NCI-H446 (cell line): ENCODE measurements around the gene LGI4.
"Not testable (repeated sequence)": the region's sequence is repeated elsewhere in the genome, so short reads cannot be mapped to it uniquely, and the experiment has no call there.

Experiments used
- DNase-seq, 2 experiments: peaks; one replicate each; lab custom pipeline; 2025; lab: John Stamatoyannopoulos, UW

The LGI4 gene

DNA sequence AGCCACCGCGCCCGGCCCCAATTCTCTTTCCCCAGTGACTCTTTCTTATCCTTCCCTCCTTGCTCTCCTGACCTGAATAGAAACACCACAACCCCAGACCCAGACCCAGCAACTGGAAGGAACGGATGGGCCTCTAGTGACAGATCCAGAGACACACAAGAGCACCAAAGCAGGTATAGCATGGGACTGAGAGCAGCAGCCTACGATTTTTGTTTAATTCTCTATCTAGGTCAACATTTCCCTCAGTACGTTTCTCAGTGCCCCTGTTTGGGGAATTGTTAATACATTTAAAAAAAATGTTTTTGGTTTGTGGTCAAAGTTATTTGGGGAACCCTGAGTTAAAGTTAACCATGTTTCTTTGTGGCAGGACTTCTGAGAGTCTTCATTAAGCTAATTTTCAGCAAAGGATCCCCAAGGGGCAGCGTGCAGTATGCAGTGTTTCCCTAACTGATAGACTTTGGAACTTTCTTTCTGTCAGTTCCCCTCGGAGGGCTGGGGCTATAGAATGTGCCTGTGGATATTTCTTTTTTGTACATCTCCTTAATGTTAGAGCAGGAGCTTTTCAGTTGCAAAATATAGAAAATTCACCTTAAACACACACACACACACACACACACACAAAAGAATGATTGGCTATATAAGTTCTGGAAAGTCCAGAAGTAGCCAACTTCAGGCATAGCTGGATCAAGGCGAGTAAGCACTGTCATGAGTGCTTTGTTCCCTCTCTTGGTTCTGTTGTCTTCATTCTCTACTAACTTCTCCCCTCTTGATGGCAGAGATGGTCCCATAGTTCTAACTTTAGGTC, 26.0 kb upstream of the LGI4 start:
- DNase-seq, result no peak

DNA sequence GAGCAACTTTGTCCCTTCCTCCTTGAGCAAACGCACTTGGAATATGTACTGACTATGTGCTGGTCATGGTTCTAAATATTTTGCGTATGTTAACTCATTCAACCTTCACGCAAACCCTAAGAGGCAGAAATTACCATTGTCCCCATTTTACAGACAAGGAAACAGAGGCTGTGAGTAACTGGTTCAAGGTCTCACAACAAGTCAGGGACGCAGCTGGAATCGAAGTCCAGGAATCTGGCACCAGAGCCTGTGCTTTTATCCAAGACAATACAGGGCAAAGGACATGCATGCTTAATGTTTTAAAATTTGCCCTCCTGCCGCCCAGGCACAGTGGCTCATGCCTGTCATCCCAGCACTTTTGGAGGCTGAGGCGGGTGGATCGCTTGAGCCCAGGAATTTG, 24.7 kb upstream of the LGI4 start:
- DNase-seq, result no peak

DNA sequence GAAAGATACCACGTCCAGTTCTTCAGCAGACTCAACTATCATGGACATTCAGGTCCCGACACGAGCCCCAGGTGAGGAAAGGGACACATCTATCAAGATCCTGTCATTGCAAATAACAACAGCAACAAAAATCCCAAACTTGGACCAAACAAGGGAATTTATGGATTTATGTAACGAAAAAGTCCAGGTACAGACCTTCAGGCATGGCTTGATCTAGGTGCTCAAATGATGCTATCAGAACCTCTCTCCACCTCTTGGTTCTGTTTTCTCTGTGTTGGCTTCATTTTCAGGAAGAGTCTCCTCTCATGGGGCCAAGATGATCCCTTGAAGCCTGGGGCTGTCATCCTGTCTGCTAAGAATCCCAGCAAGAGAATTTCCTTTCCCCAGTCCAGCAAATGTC, 22.6 kb upstream of the LGI4 start:
- no peak for DNase-seq

DNA sequence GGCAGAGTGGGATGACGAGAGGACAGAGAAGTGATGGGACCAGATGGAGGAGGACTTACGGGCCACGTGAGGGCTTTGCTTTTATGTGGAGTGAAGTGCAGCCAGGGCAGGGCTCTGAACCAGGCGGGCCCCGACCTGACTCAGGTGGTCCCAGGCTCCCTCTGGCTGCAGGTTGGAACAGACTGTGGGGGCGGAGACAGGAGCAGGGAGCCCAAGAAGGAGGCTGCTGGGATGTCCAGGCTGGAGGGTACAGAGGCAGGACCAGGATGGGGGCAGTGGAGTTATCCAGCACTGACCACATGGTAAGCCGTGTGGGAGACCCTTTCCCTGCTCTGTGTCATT, 21.8 kb upstream of the LGI4 start:
- no peak for DNase-seq

DNA sequence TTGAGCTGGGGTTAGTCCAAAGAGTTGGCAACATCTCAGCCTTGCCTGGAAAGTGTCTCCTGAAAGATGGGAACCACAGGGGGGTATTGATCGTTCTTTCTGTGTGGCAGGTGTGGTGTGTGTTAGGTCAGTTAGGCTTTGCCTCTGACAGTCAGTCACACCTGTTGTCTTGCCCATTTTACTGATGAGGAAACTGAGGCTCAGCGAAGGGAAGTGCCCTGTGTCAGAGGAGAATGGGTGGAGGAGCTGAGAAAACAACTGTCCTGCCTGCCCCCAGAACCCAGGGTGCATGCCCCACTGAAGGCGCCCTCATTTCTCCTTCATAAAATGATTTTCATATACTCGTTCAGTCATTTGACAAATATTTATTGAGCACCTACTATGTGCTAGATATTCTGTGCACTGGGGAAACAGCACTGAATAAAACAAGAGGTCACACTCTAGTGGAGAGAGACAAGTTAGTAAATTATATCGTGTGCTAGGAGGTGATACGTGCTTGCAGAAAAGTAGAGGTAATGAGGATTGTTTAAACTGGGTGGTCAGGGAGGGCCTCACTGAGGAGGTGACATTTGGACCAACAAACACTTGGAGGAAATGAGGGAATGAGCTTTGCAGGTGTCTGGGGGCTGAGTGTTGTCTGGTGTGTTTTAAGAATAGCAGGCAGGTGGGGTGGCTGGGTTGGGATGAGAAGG, 21.3 kb upstream of the LGI4 start:
- no peak for DNase-seq

DNA sequence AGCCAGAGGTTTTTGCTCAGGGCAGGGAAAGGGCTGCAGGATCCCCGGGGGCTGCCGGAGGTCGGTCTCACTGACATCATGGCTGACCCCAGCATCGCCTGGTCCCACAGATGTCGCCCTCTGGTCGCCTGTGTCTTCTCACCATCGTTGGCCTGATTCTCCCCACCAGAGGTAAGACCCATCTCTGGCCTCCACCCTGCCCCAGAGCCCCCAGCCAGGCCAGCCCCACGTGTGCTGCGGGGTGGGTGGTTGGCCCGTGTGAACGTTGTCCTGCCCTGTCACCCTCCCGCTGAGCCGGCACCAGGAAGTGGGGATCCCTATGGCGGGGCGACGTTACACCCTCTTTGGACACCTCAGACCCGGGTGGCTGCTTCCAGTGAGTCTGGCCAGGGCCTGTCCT, 20.6 kb upstream of the LGI4 start:
- no peak for DNase-seq

DNA sequence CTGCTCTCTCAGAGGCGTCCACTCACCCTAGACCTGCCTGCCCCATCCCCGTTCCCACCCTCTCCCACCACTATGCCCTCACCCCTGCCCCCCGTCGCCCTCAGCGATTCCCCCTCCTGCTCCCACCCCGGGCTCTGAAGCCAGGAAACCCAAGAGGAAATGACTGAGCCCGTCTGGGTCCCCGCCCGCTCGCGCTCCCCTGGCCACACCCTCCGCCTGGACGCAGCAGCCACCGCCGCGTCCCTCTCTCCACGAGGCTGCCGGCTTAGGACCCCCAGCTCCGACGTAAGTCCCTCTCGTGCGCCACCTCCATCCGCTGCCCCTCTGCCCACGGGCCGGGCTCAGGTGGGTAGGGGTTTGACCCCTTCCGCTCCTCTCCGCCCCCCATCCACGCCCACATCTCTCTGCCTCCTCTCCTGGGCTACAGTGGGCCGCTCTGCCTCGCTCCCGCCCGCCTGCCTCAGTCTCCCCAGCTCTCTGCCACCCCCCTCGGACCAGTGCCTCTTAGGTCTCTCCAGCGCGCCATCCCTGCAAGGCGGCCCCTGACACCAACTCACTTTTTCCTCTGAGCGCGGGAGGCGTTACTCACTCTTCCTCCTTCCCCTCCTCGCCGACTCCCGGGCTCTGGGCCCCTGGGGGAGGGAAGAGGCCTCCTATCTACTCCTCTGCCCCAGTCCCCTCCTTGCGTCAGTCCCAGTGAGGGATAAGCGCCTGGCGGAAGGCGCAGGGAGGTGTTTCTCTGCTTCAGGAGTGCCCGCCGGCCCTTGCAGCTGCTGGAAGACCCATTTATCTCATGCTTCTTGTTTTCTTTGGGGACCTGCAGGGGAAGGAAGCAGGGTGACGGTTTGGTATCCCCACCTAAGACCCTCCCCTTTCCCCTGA, 19.9 kb upstream of the LGI4 start, which contains the start of gene FXYD5:
FXYD5 (plus strand) TSS at position 211 of the 882 bp plus-strand sequence. CDS start 816 bp downstream, outside the sequence.
- DNase-seq, result no peak

DNA sequence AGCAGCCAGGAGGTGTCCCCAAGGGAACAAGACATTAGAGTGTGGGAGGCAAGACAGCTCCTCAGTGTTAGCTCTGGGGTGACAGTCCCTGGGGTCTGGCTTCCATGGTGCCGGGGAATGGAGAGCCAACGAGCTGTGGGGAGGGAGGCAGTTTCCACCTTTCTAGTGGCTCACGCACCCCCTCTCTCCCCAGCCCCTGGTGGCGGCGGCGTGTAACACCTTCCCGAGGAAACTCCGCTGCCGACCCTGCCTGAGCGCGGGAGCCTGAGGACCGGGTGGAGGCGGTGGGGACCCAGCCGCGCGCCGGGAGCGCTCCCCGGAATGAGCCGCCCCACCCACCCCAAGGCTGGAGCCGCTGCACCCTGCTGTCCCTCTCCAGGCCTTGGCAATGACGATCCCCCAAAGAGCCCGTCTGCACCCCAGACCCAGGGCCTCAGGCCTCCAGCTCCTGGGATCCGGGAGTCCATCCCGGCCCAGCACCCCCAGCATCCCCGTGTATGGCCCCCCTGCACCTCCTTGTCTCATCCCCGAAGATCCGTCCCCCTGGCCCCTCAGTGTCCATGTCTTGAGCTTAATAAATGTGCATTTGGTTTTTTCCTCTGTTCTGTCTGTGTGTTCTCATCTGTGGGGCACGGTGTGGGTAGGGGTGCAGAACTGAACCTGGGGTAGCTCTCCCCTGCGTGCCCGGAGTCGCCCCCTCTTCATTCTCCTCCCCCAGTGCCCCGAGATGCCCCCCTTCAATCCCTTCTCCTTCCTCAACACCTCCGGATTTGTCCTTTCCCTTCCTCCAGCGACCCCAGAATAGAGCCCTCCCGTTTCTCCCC, 19.1 kb upstream of the LGI4 start:
- no peak for DNase-seq

DNA sequence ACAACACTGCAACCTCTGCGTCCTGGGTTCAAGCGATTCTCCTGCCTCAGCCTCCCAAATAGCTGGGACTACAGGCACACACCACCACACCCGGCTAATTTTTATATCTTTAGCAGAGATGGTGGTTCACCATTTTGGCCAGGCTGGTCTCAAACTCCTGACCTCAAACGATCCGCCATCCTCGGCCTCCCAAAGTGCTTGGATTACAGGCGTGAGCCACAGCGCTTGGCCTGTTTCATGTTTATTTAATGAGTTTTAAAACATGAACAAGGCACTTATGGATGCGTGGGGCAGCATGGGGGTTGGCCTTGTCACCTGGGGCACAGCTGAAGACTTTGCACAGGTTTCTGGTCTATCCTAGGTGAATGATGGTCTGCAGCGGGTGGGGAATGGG, 18.3 kb upstream of the LGI4 start:
- not testable (repeated sequence) for DNase-seq

DNA sequence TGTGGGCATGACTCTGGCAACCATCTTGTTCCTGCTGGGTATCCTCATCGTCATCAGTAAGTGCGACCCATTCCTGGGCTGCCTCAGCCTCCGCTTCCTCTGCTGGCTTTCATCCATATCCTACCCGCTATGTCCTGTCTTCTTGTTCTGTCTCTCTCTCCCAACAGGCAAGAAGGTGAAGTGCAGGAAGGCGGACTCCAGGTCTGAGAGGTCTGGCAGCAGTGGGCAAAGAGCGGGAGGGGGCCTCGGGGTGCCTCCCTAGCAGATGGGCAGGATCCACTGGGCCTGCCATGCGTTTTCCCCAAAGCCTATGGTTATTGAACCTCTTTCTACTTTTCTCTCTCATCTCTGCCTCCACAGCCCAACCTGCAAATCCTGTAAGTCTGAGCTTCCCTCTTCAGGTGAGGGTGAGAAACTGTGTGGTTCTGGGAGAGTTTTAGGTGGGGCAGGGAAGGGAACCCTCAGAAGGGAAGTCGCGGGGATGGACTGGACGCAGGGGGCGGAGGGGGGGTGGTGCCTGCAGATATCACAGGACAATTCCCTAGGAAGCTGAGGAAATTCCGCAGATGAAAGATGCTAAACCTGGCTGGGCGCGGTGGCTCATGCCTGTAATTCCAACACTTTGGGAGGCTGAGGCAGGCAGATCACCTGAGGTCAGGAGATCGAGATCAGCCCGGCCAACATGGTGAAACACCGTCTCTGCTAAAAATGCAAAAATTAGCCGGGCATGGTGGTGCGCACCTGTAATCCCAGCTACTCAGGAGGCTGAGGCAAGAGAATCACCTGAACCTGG, 16.6 kb upstream of the LGI4 start:
- DNase-seq, result no peak

DNA sequence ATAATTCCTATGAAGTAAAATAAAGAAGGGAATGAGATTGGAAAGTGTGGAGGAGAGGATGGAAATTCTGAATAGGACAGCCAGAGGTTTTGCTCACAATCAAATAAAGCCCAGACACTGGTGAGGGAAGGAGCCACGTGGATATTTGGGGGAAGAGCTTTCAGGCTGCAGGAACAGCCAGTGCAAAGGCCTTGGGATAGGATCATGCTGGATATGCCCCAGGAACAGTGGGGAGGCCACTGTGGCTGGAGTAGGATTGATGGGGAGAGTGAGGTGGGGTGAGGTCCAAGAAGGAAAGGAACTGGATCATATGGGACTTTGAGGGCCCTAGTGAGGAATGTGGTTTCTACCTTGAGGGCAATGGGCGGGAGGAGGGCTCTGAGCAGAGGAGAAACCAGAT, 15.6 kb upstream of the LGI4 start:
- DNase-seq, result no peak

DNA sequence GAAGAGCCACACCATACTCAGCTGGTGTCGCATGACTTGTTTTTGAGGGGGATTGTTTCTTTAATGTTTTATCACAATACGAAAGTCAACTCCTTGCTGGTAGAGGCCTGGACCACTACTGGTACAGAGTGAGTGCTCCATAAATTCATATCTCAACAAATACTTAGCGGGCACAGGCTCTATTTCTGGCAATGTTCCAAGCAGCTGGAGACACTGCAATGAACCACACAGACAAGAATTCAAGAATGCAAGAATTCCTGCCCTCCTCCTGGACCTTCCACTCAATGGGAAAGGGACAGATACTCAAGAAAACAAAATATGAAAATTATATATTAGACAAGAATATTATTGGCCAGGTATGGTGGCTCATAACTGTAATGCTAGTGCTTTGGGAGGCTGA, 14.6 kb upstream of the LGI4 start:
- DNase-seq, result no peak

DNA sequence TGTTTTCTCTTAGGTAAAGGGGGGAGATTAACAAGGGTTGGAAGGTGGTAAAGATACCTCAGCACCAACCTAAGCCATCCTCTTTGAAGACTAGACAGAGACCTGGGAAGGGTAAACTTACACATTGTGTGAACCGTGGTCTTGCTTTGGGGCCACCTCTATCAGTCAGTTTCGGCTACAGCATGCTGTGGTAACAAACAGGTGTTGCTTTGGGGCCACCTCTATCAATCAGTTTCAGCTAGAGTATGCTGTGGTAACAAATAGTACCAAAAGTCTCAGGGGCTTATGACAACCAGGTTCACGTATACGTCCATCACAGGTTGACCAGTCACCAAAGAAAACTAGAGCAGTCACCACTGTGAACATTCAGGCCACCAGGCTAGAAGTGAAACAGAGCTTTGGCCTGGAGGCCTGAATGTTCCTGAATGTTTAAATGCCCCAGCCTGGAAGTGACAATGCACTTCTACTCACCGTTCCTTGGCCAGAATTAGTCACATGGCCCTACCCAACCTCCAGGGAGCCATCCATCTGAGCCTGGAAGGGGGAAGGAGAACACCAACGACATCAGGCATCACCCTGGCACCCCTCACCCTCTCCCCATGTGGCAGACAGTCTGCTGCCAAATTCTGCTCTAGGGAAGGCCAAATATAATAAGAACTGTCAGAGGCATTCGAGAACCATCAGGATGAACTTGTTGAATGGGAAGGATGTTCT, 12.0 kb upstream of the LGI4 start:
- no peak for DNase-seq

DNA sequence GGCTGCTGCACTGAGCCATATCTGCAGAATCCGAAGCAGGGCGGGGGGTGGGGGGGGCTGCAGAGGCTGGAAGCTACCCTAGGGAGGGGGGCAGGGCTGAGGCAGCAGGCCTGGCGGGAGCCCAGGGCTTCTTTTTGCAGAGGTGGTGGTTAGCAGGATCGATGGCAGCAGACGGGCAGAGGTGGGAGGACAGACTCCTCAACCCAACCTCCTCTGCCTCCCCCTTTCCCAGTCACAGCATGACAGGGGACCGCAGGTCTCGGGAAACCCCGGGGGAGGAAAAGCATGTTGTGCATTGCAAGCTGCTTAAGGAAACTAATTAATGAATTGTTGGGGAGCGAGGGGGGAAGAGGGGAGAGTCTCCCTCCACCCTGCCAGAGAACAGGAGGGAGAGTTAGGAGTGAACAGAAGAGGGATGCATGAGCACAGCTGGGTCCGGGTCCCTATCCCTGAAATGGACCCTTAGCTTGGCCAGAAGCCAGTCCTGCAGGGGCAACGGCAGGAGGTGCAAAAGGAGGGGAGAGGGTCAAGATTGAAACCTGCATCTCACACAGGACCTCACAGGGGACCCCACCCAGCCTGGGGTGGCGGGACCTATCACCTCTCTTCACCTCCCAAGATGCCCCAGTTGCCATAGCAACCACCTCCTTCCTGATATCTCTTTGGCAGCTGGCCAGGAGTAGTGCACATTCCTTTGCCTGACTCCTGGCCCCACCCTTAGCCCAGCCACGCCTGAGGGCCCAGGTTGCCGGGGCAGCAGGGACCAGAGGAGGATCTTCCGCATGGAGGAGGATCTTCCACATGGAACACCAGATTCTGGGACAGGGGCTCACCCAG, 10.0 kb upstream of the LGI4 start:
- DNase-seq, result no peak

DNA sequence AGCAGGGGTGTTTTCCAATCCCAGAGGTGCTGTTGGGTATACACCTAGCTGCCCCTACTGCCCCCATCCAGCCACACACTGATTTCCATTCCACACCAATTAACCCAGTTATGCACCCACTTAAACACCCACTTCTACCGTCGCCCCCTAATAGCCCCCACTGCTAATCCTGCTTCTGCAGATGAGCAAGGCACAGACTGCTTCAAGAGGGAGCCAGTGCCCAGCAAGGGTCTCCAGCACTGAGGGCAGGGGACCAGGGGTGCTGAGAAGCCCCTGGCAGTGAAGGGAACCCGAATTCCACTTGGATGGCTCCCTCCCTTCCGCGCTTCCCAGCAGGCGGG, 9.4 kb upstream of the LGI4 start:
- DNase-seq, result no peak

DNA sequence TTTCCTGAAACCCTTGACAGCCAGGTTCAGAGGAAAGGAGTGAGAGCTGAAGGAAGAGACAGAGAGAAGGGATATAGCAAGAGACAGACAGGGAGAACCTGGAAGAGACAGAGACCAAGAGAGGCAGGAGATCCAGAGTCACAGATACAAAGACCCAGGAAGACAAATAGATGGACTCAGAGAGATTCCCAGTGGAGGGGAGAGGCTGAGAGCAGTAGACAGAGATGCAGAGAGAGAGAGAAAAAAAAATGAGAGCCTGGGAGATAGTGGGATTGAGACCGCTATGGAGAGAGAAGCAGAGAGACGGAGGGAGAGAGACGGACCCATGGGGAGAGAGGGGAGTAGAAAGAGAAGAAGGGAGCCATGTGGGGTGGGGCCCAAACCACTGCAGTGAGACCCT, 9.0 kb upstream of the LGI4 start:
- DNase-seq, result no peak

DNA sequence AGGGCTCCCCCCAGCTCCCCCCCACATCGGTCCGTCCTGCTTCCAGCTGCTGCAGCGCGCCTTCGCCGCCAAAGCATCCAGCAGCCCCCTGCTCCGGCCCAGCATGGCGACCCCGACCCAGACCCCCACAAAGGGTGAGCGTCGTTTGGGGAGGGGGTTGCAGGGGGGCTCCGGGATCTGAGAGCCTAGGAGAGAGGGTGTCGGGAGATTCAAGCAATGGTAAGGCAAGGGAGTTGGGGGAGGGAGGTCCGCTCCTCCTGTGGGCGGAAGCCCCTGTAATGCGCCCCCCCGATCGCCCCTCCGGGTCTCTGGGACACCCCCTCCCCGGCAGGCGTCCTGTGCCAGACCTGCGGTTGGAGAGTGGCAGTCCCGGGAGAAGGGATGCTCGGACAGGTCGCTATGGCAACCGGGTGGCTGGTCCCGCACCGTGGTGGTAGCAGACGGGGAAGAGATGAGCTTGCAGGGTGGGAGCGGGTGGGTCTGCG, 8.4 kb upstream of the LGI4 start, which contains the start of gene FXYD7:
FXYD7 (plus strand) TSS at position 25 of the 485 bp plus-strand sequence; CDS start at position 104, 79 bp downstream.
- no peak for DNase-seq

DNA sequence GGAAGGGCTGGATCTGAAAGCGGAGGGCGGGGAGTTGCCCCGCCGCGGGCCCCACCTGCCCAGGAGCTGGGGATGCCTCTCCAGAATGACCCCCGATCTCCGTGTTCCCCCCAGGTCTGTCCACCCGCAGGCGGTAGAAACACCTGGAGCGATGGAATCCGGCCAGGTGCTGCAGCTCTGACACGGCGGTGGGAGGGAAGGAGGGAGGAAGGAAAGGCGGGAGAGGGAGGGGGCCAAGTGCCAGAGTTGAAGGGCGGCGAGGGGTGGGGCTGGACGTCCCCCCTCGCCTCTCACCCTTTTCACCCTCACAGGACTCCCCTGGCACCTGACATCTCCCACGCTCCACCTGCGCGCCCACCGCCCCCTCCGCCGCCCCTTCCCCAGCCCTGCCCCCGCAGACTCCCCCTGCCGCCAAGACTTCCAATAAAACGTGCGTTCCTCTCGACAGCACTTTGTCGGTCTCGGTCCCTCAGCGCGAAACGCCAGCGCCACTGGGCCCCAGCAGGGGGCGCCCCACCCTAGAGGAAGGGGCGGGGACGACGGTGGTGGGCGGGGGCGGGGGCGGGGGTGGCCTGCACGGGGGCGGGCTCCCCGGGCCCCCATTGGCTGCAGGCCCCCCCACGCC, 7.9 kb upstream of the LGI4 start:
- DNase-seq, result peak in 1 of 2 experiments; percentile 14
